HepG2 (cell line): ENCODE results near the gene TGM1. TPM values are rescaled to one million over a fixed set of nuclear protein-coding genes. Genes with fewer than 3 reads are reported as not detected.

Experiments used
- ATF7 ChIP-seq, 2 experiments: fragments of 450-650 bp in 1 of 2; sonication (generic) in 1 of 2; formaldehyde crosslinking in 1 of 2; IDR thresholded peaks; 2 replicates each; pipeline versions ENCODE4 v1.4.0 to v1.6.1; 2016 to 2020; ENCODE audit warnings: antibody characterized with exemption in 1 of 2, mild to moderate bottlenecking in 1 of 2, missing genetic modification reagents in 1 of 2
- ATRX ChIP-seq: sonication (generic); formaldehyde crosslinking; IDR thresholded peaks from 2 replicates; pipeline ENCODE4 v1.4.0; 2020; ENCODE audit warnings: missing genetic modification reagents, borderline replicate concordance
- CREB1 ChIP-seq, 2 experiments: fragments of 450-650 bp in 1 of 2; IDR thresholded peaks; 2 replicates each; pipeline ENCODE4 v1.6.1; 2016 to 2017; ENCODE audit warnings: control low read depth in 1 of 2, mild to moderate bottlenecking in 1 of 2, missing compliant biosample characterization in 1 of 2, missing genetic modification characterization in 1 of 2
- FLYWCH1 ChIP-seq: sonication (generic); formaldehyde crosslinking; IDR thresholded peaks from 2 replicates; pipeline ENCODE4 v1.8.1; 2023; ENCODE audit warnings: mild to moderate bottlenecking, missing genetic modification reagents
- GFI1 ChIP-seq: sonication (generic); formaldehyde crosslinking; IDR thresholded peaks from 2 replicates; pipeline ENCODE4 v1.5.0; 2020; ENCODE audit warnings: missing genetic modification reagents, mild to moderate bottlenecking, borderline replicate concordance
- SALL1 ChIP-seq: sonication (generic); formaldehyde crosslinking; IDR thresholded peaks from 2 replicates; pipeline ENCODE4 v1.8.0; 2022; ENCODE audit warnings: mild to moderate bottlenecking, missing genetic modification reagents
- SOX5 ChIP-seq: IDR thresholded peaks from 2 replicates; pipeline ENCODE4 v1.6.1; 2016; ENCODE audit warnings: borderline replicate concordance
- SRF ChIP-seq: IDR thresholded peaks from 2 replicates; pipeline ENCODE4 v1.6.1; 2011; ENCODE audit warnings: mild to moderate bottlenecking, low read depth, low read length, moderate library complexity
- SRSF9 ChIP-seq: fragments of 200-400 bp; formaldehyde crosslinking; IDR thresholded peaks from 2 replicates; pipeline ENCODE4 v1.6.1; 2018; ENCODE audit warnings: borderline replicate concordance, mild to moderate bottlenecking, low read depth, low read length; ENCODE audit not compliant: insufficient read depth, poor library complexity, severe bottlenecking
- polyA plus RNA-seq, 8 experiments: library from polyadenylated mRNA; depleted of rRNA in 3 of 8; stranded (reverse) in 7 of 8; unstranded in 1 of 8; fragments of >200 nt; fragmentation: Illumina TruSeq in 4 of 8; extraction: Trizol in 4 of 8; gene quantifications; 2 replicates each; pipeline versions ENCODE4 v1.2.1 to v1.2.3, GENCODE V29; 2011 to 2016; ENCODE audit warnings: low read depth in 4 of 8, missing spikeins in 1 of 8, mixed read lengths in 1 of 8; ENCODE audit not compliant: insufficient read depth in 1 of 8
- total RNA-seq, 5 experiments: library from RNA; depleted of rRNA; stranded (reverse); fragments of >200 nt; fragmentation: Illumina TruSeq; extraction: Trizol; gene quantifications; 2 replicates each; pipeline ENCODE4 v1.2.3, GENCODE V29; 2016; ENCODE audit warnings: low read depth in 1 of 5
- TF ChIP-seq, protein P1 (sequence below): sonication (generic); formaldehyde crosslinking; IDR thresholded peaks from 2 replicates; pipeline ENCODE4 v1.4.0; 2020; ENCODE audit warnings: mild to moderate bottlenecking, missing genetic modification reagents, borderline replicate concordance
- TF ChIP-seq, protein P2 (sequence below): sonication (generic); formaldehyde crosslinking; IDR thresholded peaks from 2 replicates; pipeline ENCODE4 v1.4.0; 2020; ENCODE audit warnings: missing genetic modification reagents, mild to moderate bottlenecking, borderline replicate concordance
- TF ChIP-seq, protein P3 (sequence below): sonication (generic); formaldehyde crosslinking; IDR thresholded peaks from 2 replicates; pipeline ENCODE4 v1.9.0; 2021; ENCODE audit warnings: missing genetic modification reagents, borderline replicate concordance
- TF ChIP-seq, protein P4 (sequence below): IDR thresholded peaks from 2 replicates; pipeline ENCODE4 v1.6.1; 2016; ENCODE audit warnings: low read depth, missing genetic modification reagents, missing compliant biosample characterization

TGM1 gene
- total and polyA plus RNA-seq, 2 of the 13 experiments (the other 11 are each of a cell fraction or from before 2014, with no cell fraction given), result 3.2 to 10.6 TPM

DNA sequence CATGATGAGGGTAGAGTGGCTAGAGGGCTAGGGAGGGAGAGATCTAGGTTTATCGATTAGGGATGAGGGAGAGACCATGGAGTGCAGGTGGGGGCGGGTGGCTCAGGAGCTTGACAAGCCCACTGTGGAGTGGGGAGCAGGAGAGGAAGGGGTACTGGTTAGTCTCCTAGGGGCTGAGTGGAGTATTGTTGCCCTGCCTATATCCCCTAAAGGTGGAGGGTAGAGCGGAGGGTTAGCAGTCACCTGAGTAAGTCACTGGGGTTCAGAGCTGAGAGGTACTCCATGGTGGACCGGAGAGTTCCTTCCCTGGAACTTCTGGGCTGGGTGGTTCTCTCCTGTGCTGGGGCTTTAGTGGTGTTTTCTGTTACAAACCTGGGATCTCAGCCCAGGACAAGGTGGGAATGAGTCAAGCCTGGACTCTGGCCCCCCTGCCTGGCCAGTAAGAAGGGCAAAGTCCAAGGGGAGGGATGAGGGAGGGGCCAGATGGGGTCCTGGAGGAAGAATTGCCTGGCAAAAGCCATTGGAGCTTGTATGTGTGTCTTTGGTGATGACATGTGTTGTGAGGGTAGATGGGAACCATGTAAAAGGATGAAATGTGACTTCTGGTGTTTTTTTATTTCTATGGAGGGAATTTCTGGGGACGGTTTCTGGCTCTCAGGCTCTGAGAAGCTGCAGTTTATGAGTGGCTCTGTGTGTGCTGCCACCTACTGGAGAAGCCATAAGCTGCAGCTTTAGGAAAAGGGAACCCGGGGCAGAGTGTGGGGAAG is 44.8 kb upstream of the TGM1 start, which contains the start of gene CIDEB (continued):
- TF ChIP-seq, protein P1, sequence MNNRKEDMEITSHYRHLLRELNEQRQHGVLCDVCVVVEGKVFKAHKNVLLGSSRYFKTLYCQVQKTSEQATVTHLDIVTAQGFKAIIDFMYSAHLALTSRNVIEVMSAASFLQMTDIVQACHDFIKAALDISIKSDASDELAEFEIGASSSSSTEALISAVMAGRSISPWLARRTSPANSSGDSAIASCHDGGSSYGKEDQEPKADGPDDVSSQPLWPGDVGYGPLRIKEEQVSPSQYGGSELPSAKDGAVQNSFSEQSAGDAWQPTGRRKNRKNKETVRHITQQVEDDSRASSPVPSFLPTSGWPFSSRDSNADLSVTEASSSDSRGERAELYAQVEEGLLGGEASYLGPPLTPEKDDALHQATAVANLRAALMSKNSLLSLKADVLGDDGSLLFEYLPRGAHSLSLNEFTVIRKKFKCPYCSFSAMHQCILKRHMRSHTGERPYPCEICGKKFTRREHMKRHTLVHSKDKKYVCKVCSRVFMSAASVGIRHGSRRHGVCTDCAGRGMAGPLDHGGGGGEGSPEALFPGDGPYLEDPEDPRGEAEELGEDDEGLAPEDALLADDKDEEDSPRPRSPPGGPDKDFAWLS (CRISPR knock-in tag), result no peak
- no peak for TF ChIP-seq FLYWCH1 (CRISPR knock-in tag)
- no peak for TF ChIP-seq GFI1 (CRISPR knock-in tag)
- TF ChIP-seq, protein P2, sequence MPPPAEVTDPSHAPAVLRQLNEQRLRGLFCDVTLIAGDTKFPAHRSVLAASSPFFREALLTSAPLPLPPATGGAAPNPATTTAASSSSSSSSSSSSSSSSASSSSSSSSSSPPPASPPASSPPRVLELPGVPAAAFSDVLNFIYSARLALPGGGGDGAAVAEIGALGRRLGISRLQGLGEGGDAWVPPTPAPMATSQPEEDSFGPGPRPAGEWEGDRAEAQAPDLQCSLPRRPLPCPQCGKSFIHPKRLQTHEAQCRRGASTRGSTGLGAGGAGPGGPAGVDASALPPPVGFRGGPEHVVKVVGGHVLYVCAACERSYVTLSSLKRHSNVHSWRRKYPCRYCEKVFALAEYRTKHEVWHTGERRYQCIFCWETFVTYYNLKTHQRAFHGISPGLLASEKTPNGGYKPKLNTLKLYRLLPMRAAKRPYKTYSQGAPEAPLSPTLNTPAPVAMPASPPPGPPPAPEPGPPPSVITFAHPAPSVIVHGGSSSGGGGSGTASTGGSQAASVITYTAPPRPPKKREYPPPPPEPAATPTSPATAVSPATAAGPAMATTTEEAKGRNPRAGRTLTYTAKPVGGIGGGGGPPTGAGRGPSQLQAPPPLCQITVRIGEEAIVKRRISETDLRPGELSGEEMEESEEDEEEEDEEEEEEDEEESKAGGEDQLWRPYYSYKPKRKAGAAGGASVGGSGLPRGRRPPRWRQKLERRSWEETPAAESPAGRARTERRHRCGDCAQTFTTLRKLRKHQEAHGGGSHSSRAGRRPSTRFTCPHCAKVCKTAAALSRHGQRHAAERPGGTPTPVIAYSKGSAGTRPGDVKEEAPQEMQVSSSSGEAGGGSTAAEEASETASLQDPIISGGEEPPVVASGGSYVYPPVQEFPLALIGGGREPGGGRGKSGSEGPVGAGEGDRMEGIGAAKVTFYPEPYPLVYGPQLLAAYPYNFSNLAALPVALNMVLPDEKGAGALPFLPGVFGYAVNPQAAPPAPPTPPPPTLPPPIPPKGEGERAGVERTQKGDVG (CRISPR knock-in tag), result peak; percentile 83
- peak; percentile 96 for TF ChIP-seq SALL1 (CRISPR knock-in tag)
- no peak for TF ChIP-seq ATRX (CRISPR knock-in tag)
- TF ChIP-seq SOX5, result peak; percentile 89
- peak; percentile 20; the same call in 1 of the 2 replicates for TF ChIP-seq SRF
- TF ChIP-seq CREB1 (IDR thresholded peaks at IDR 0.05), result peak; percentile 65
- no peak for TF ChIP-seq CREB1 (CRISPR knock-in tag; IDR thresholded peaks at IDR 0.05)
- TF ChIP-seq ATF7 (IDR thresholded peaks at IDR 0.05), result 0 out of 2 replicates have a peak, but pooled peaks have one; percentile 22
- peak; percentile 92 for TF ChIP-seq ATF7 (CRISPR knock-in tag; IDR thresholded peaks at IDR 0.05)
- no peak for TF ChIP-seq SRSF9
- TF ChIP-seq, protein P3, sequence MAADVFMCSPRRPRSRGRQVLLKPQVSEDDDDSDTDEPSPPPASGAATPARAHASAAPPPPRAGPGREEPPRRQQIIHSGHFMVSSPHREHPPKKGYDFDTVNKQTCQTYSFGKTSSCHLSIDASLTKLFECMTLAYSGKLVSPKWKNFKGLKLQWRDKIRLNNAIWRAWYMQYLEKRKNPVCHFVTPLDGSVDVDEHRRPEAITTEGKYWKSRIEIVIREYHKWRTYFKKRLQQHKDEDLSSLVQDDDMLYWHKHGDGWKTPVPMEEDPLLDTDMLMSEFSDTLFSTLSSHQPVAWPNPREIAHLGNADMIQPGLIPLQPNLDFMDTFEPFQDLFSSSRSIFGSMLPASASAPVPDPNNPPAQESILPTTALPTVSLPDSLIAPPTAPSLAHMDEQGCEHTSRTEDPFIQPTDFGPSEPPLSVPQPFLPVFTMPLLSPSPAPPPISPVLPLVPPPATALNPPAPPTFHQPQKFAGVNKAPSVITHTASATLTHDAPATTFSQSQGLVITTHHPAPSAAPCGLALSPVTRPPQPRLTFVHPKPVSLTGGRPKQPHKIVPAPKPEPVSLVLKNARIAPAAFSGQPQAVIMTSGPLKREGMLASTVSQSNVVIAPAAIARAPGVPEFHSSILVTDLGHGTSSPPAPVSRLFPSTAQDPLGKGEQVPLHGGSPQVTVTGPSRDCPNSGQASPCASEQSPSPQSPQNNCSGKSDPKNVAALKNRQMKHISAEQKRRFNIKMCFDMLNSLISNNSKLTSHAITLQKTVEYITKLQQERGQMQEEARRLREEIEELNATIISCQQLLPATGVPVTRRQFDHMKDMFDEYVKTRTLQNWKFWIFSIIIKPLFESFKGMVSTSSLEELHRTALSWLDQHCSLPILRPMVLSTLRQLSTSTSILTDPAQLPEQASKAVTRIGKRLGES (CRISPR knock-in tag), result no peak
- TF ChIP-seq, protein P4, sequence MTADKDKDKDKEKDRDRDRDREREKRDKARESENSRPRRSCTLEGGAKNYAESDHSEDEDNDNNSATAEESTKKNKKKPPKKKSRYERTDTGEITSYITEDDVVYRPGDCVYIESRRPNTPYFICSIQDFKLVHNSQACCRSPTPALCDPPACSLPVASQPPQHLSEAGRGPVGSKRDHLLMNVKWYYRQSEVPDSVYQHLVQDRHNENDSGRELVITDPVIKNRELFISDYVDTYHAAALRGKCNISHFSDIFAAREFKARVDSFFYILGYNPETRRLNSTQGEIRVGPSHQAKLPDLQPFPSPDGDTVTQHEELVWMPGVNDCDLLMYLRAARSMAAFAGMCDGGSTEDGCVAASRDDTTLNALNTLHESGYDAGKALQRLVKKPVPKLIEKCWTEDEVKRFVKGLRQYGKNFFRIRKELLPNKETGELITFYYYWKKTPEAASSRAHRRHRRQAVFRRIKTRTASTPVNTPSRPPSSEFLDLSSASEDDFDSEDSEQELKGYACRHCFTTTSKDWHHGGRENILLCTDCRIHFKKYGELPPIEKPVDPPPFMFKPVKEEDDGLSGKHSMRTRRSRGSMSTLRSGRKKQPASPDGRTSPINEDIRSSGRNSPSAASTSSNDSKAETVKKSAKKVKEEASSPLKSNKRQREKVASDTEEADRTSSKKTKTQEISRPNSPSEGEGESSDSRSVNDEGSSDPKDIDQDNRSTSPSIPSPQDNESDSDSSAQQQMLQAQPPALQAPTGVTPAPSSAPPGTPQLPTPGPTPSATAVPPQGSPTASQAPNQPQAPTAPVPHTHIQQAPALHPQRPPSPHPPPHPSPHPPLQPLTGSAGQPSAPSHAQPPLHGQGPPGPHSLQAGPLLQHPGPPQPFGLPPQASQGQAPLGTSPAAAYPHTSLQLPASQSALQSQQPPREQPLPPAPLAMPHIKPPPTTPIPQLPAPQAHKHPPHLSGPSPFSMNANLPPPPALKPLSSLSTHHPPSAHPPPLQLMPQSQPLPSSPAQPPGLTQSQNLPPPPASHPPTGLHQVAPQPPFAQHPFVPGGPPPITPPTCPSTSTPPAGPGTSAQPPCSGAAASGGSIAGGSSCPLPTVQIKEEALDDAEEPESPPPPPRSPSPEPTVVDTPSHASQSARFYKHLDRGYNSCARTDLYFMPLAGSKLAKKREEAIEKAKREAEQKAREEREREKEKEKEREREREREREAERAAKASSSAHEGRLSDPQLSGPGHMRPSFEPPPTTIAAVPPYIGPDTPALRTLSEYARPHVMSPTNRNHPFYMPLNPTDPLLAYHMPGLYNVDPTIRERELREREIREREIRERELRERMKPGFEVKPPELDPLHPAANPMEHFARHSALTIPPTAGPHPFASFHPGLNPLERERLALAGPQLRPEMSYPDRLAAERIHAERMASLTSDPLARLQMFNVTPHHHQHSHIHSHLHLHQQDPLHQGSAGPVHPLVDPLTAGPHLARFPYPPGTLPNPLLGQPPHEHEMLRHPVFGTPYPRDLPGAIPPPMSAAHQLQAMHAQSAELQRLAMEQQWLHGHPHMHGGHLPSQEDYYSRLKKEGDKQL (CRISPR knock-in tag), result peak; percentile 72; the same call in 1 of the 2 replicates
